Measurements from ENCODE around the gene CYTH1.
"Not testable (repeated sequence)": the region's sequence is repeated elsewhere in the genome, so short reads cannot be mapped to it uniquely, and the experiment has no call there.

Gene CYTH1

GRCh38 chr17:78759969-78760352, 22.1 kb downstream of the CYTH1 start:
- no peak for DNase-seq (ENCODE audit: low spot score)

GRCh38 chr17:78759203-78759968, 22.7 kb downstream of the CYTH1 start:
- peak; percentile 21 for DNase-seq (ENCODE audit: low spot score)

GRCh38 chr17:78753316-78754250, 28.5 kb downstream of the CYTH1 start:
- DNase-seq (ENCODE audit: low spot score): no peak

GRCh38 chr17:78751447-78752161, 30.5 kb downstream of the CYTH1 start:
- no peak for DNase-seq (ENCODE audit: low spot score)

GRCh38 chr17:78751000-78751399, 31.1 kb downstream of the CYTH1 start:
- DNase-seq (ENCODE audit: low spot score): not testable (repeated sequence)

- peak; percentile 17 for DNase-seq (ENCODE audit: low spot score)
Observed at GRCh38 chr17:78748730-78749317, 33.2 kb downstream of the CYTH1 start.

DNA sequence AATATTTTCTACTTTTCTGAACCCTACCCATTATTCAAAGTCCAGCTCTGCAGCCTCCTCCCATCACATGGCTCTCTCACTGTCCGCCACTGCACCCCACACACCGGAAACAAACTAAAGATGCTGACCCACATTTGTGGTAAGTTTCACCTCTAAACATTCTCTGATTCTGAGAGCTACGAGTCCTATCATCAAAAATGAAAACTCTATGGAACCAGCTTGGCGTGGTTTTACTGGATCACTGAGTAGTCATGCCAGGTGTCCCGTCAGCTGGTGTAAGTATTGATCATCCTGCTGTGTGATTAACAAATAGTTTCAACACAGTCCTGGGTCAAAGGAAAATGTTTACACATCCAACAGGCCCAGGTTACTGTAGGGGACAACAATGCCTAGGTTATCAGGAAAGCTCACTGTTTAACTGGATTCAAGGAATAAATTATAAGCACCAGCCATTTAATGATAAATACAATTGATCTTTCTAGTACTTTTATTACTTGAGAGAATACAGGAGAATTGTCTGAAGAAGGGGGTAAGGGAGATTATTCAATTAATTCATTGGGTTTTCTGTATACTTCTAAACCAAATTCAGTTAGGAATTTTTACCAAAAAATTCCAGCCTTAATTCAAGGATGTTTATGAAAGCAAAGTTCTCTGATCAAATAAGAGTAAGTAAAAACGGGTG, 33.9 kb downstream of the CYTH1 start:
- no peak for DNase-seq (ENCODE audit: low spot score)

DNA sequence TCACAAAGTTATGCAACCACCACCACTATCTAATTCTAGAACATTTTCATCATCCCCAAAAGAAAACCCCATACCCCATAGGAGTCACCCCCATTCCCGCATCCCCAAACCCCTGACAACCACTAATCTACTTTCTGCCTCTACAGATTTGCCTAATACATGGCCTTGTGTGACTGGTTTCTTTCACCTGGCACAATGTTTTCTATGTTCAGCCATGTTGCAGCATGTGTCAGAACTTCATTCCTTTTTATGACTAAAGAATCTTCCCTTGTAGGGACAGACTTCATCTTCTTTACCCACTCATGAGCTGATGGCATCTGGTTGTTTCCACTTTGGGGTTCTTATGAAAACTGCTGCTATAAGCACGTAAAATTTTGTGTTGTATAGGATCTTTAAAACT, 34.6 kb downstream of the CYTH1 start:
- no peak for DNase-seq (ENCODE audit: low spot score)

DNA sequence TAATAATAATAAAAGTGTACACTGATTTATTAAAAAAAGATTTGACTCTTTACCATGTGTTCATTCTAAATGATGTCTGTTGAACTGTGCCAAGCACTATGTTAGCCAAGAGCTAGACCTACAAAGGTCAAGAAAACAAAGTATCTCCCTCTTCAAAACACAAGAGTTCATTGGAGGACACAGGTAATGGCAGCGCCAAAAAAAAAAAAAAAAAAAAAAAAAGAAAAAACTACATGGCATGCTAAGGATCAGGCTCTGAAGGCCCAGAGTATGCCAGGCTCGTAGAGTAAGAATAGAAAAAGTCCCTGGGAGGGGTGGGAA, 35.2 kb downstream of the CYTH1 start:
- no peak for DNase-seq (ENCODE audit: low spot score)

DNA sequence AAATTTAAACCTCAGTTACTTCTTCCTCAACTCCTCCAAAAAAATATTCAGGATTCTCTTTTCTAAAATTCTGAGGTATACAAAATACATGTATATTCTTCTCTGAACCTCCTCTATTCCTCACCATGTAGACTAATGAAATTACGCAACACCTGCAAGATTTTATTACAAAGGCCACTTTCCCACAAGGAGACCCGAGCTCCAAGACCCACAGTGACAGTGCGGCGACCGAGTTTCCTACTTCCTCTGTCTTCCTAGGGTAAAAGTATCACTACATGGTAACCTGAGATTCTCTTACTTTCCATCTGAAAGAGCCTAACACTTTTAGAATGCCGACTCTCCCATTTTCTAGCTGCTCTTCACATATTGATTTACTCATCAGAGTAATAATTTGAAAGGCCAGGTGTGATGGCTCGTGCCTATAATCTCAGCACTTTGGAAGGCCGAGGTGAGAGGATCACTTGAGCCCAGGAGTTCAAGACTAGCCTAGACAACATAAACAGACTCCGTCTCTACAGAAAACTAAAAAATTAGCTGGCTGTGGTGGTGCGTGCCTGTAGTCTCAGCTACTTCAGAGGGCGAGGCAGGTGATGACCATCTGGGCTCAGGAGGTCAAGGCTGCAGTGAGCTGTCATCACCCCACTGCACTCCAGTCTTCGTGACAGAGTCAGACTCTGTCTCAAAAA, 35.7 kb downstream of the CYTH1 start:
- no peak for DNase-seq (ENCODE audit: low spot score)

GRCh38 chr17:78745407-78746088, 36.5 kb downstream of the CYTH1 start:
- DNase-seq (ENCODE audit: low spot score): peak; percentile 52

GRCh38 chr17:78742901-78743300, 39.2 kb downstream of the CYTH1 start:
- no peak for DNase-seq (ENCODE audit: low spot score)

- no peak for DNase-seq (ENCODE audit: low spot score)
Observed at GRCh38 chr17:78741644-78742284, 40.3 kb downstream of the CYTH1 start.

GRCh38 chr17:78739331-78739931, 42.6 kb downstream of the CYTH1 start:
- DNase-seq (ENCODE audit: low spot score): no peak

DNA sequence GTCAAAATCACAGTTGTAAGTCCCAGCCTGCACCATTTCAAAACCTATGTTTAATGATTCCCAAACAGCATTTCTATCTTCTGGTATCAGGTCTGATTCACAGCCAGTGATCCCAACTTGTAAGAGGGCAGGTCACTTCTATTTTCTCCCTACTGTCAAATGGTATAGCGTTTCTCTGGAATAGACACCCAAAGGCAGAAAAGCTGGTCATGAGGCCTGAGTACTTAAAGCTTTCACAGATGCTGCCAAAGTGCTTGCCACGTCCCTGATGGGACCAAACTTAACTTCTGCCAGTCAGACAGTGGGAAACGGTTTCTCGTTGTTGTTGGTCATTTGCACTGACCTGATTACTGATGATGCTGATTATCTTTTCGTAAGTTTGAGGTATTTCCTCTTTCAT, 43.4 kb downstream of the CYTH1 start:
- DNase-seq (ENCODE audit: low spot score): no peak

- no peak for DNase-seq (ENCODE audit: low spot score)
Observed at GRCh38 chr17:78738278-78738677, 43.8 kb downstream of the CYTH1 start.

GRCh38 chr17:78737332-78737731, 44.7 kb downstream of the CYTH1 start:
- DNase-seq (ENCODE audit: low spot score): no peak

- peak; percentile 48 for DNase-seq (ENCODE audit: low spot score)
Observed at GRCh38 chr17:78736526-78737079, 45.5 kb downstream of the CYTH1 start.

DNA sequence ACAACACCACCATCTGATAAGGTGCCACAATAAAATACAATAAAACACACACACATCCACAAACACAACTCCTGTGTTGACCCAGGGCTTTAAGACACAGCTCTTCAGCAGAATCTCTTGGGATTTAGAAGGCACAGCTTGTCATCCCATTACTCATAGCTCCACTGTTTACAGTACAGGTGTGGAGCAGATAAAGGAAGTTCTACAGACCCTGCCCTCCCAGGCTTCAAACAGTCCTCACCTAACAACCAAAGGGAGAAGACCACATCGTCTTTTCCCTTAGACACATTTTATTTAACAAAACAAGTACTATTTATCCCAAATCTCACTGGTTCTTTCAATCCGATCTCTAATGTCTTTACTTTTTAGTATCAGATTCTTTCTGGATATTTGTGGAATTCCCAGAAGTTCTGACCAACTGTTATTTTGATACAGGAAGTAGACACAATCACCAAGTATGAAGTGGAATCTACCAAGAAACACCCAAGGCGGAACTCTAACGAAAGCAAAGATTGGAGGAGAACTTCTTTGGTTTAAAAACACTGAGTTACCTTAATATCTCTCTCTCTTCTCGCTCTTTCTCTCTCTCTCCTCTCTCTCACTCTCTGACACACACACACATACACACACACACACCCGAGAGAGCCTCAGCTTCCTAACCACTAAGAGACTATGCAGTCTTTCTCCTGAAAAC, 46.1 kb downstream of the CYTH1 start:
- DNase-seq (ENCODE audit: low spot score): no peak

All from hematopoietic multipotent progenitor cell treated with erythropoietin and hydrocortisone succinate and interleukin-3 and kit ligand, for 15 days (in vitro differentiated cells).